A673 (cell line): ENCODE measurements around the gene PXDN. TPM values are rescaled to one million over a fixed set of nuclear protein-coding genes. Genes with fewer than 3 reads are reported as not detected.

Experiments
- BruUV-seq: library from RNA; stranded (reverse); fragments of 400-500 nt; replicated peaks from 2 replicates; lab custom pipeline; 2021; lab: Mats Ljungman, UMichigan
- CTCF ChIA-PET: fragments of 300-600 bp; sonication (Branson Sonifier 250); formaldehyde crosslinking; loops from one replicate; lab custom pipeline; 2022; ENCODE audit warnings: antibody characterized with exemption; lab: Charles Lee
- POLR2A ChIA-PET: fragments of 300-600 bp; sonication (Branson Sonifier 250); formaldehyde crosslinking; loops from one replicate; lab custom pipeline; 2022; ENCODE audit warnings: antibody characterized with exemption; ENCODE audit not compliant: low non-redundant PET; lab: Charles Lee
- DNase-seq: peaks from one replicate; pipeline ENCODE4 v3.0.0-alpha.2; 2015; ENCODE audit warnings: low spot score
- H3K27ac ChIP-seq: fragments of 200-600 bp; sonication (generic); 2 replicates; pipeline ENCODE4 v1.5.1; 2016; ENCODE audit warnings: mixed run types, low read depth, mild to moderate bottlenecking, mixed read lengths, antibody characterized with exemption, low read length; ENCODE audit not compliant: poor library complexity, severe bottlenecking
- H3K27me3 ChIP-seq: fragments of 200-600 bp; sonication (generic); replicated peaks from 2 replicates; pipeline ENCODE4 v1.6.1; 2017; ENCODE audit warnings: mixed run types, low read depth, mild to moderate bottlenecking, mixed read lengths, antibody characterized with exemption, low read length; ENCODE audit not compliant: insufficient read depth, poor library complexity
- H3K36me3 ChIP-seq: fragments of 200-600 bp; sonication (generic); 2 replicates; pipeline ENCODE4 v1.6.1; 2016; ENCODE audit warnings: mixed run types, mild to moderate bottlenecking, mixed read lengths, antibody characterized with exemption, low read length; ENCODE audit not compliant: insufficient read depth, poor library complexity, severe bottlenecking
- H3K4me1 ChIP-seq: fragments of 200-600 bp; sonication (generic); 2 replicates; pipeline ENCODE4 v1.6.1; 2017; ENCODE audit warnings: mixed run types, mild to moderate bottlenecking, mixed read lengths, antibody characterized with exemption, low read length; ENCODE audit not compliant: insufficient read depth, poor library complexity, severe bottlenecking
- H3K4me3 ChIP-seq: fragments of 200-600 bp; sonication (generic); 2 replicates; pipeline ENCODE4 v1.5.1; 2016; ENCODE audit warnings: low read depth, mixed run types, mild to moderate bottlenecking, mixed read lengths, low read length; ENCODE audit not compliant: poor library complexity, severe bottlenecking
- H3K9me3 ChIP-seq: fragments of 200-600 bp; sonication (generic); 2 replicates; pipeline ENCODE4 v1.6.1; 2016; ENCODE audit warnings: mixed run types, low read depth, mild to moderate bottlenecking, mixed read lengths, antibody characterized with exemption, low read length; ENCODE audit not compliant: poor library complexity, severe bottlenecking
- CTCF ChIP-seq: fragments of 300-800, 200-600 bp; sonication (generic); conservative IDR thresholded peaks from 2 replicates; pipeline ENCODE4 v1.5.1; 2017; ENCODE audit warnings: low read depth, mild to moderate bottlenecking, antibody characterized with exemption, low read length, moderate library complexity, mixed read lengths
- EZH2 ChIP-seq: fragments of 200-600 bp; sonication (generic); IDR thresholded peaks from 2 replicates; pipeline ENCODE4 v1.6.1; 2017; ENCODE audit warnings: borderline replicate concordance, low read depth, mild to moderate bottlenecking, mixed read lengths, antibody characterized with exemption, low read length; ENCODE audit not compliant: poor library complexity, severe bottlenecking
- intact Hi-C: fragments of 100-400 bp; cut with micrococcal nuclease; formaldehyde crosslinking; loops from one replicate; pipeline ENCODE4 v1.10.0; 2022; ENCODE audit not compliant: unreplicated experiment
- total RNA-seq: library from RNA; stranded (reverse); gene quantifications from 2 replicates; pipeline ENCODE4 v1.2.3, GENCODE V29; 2021

PXDN gene
- total RNA-seq, 1 experiment from 2014 or later, result 162 TPM

GRCh38 chr2:1584691-1585485, 159.4 kb downstream of the PXDN start:
- CTCF ChIA-PET, result no interaction called here
- no peak overlapping the region for H3K4me3 ChIP-seq
- no peak overlapping the region for H3K27ac ChIP-seq
- H3K9me3 ChIP-seq, result no peaks in the 10 kb centered on the region
- intact Hi-C loops, result no loop called here
- H3K36me3 ChIP-seq, result no peaks in the 10 kb centered on the region
- POLR2A ChIA-PET, result no interaction called here
- no peaks in the 10 kb centered on the region for H3K4me1 ChIP-seq
- no peak for TF ChIP-seq EZH2
- no peak for TF ChIP-seq CTCF
- no peak for DNase-seq
- BruUV-seq, result no TSS peak
- H3K27me3 ChIP-seq, result no peaks in the 10 kb centered on the region

GRCh38 chr2:1584051-1584531, 160.2 kb downstream of the PXDN start:
- intact Hi-C loops, result no loop called here
- Histone ChIP-seq H3K27me3 (no peaks in the 10 kb centered on the region), H3K9me3 (no peaks in the 10 kb centered on the region), H3K27ac (no peak overlapping the region), H3K4me3 (no peak overlapping the region), H3K4me1 (no peaks in the 10 kb centered on the region), H3K36me3 (no peaks in the 10 kb centered on the region)
- BruUV-seq, result no TSS peak
- DNase-seq, result no peak
- no peak for TF ChIP-seq CTCF
- TF ChIP-seq EZH2, result no peak
- POLR2A ChIA-PET, result no interaction called here
- CTCF ChIA-PET, result no interaction called here

GRCh38 chr2:1582891-1583341, 161.4 kb downstream of the PXDN start:
- intact Hi-C loops, result no loop called here
- Histone ChIP-seq H3K36me3 (no peaks in the 10 kb centered on the region), H3K27me3 (no peaks in the 10 kb centered on the region), H3K4me1 (no peaks in the 10 kb centered on the region), H3K9me3 (no peaks in the 10 kb centered on the region), H3K27ac (no peak overlapping the region), H3K4me3 (no peak overlapping the region)
- no TSS peak for BruUV-seq
- DNase-seq, result no peak
- TF ChIP-seq EZH2 (no peak), CTCF (no peak)
- POLR2A ChIA-PET, result no interaction called here
- CTCF ChIA-PET, result no interaction called here
